ENCODE measurements around the gene UNC13D. TPM values are rescaled to one million over a fixed set of nuclear protein-coding genes. Genes with fewer than 3 reads are reported as not detected.
"Not testable (repeated sequence)": the region's sequence is repeated elsewhere in the genome, so short reads cannot be mapped to it uniquely, and the experiment has no call there.

UNC13D gene
- total RNA-seq, 1 donor from 2014 or later = 4.7 TPM

DNA sequence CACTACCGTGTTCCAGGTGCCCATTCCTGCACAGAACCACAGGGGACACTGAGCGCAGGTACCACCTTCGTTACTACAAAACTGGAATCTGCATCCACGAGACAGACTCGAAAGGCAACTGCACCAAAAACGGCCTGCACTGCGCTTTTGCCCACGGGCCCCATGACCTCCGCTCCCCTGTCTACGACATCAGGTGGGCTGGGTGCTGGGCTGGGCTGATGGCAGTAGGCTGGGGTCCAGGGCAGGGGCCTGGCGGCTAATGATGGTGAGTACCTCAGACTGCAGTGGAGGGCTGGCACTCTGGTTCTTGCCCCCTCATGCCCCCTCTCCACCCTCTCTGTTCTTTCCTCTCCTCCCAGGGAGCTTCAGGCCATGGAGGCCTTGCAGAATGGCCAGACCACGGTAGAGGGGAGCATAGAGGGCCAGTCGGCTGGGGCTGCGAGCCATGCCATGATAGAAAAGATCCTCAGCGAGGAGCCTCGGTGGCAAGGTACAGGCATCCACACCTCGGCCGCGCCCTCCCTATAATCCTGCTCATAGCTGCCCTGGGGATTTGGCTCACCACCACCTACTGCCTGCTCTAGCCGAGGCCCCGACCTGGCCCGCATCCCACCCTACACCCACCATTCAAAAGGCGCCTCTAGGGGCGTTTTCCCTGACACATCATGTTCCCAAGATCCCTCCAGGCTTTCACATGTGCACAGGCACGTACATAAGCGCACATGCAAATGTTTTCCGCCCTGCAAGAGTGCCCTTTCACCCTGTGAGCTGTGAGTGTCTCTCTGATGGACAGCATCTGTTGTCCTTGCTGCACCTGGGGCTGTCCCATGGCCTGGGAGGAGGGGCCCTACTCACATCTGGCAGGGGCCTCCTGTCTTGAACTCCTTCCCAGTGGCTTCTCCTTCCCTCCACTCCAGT, 31.8 kb downstream of the UNC13D start:
- Histone ChIP-seq H3K4me3 (ENCODE audit: low read depth, low read length) (no peak overlapping the region), H3K27me3 (ENCODE audit: control insufficient read depth, insufficient read depth, low read length) (no peaks in the 10 kb centered on the region), H3K36me3 (ENCODE audit: control insufficient read depth, insufficient read depth, low read length) (peaks cover 27% of the 10 kb centered on the region)
- DNase-seq (ENCODE audit: low read depth) (no peak), FAIRE-seq (no peak)
- TF ChIP-seq, protein P1, sequence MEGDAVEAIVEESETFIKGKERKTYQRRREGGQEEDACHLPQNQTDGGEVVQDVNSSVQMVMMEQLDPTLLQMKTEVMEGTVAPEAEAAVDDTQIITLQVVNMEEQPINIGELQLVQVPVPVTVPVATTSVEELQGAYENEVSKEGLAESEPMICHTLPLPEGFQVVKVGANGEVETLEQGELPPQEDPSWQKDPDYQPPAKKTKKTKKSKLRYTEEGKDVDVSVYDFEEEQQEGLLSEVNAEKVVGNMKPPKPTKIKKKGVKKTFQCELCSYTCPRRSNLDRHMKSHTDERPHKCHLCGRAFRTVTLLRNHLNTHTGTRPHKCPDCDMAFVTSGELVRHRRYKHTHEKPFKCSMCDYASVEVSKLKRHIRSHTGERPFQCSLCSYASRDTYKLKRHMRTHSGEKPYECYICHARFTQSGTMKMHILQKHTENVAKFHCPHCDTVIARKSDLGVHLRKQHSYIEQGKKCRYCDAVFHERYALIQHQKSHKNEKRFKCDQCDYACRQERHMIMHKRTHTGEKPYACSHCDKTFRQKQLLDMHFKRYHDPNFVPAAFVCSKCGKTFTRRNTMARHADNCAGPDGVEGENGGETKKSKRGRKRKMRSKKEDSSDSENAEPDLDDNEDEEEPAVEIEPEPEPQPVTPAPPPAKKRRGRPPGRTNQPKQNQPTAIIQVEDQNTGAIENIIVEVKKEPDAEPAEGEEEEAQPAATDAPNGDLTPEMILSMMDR (IDR thresholded peaks at IDR 0.05; ENCODE audit: insufficient read depth, low read length, severe bottlenecking) = no peak

GRCh38 chr17:75811174-75811573, 33.0 kb downstream of the UNC13D start:
- Histone ChIP-seq H3K4me3 (ENCODE audit: low read depth, low read length) (no peak overlapping the region), H3K27me3 (ENCODE audit: control insufficient read depth, insufficient read depth, low read length) (no peaks in the 10 kb centered on the region), H3K36me3 (ENCODE audit: control insufficient read depth, insufficient read depth, low read length) (peaks cover 18% of the 10 kb centered on the region)
- TF ChIP-seq, protein P1 (IDR thresholded peaks at IDR 0.05; ENCODE audit: insufficient read depth, low read length, severe bottlenecking) = no peak
- no peak for FAIRE-seq
- DNase-seq (ENCODE audit: low read depth) = no peak

GRCh38 chr17:75810756-75811155, 33.4 kb downstream of the UNC13D start:
- not testable (repeated sequence) for FAIRE-seq; DNase-seq (ENCODE audit: low read depth); H3K4me3 ChIP-seq (ENCODE audit: low read depth, low read length); H3K27me3 ChIP-seq (ENCODE audit: control insufficient read depth, insufficient read depth, low read length)
- H3K36me3 ChIP-seq (ENCODE audit: control insufficient read depth, insufficient read depth, low read length) = peaks cover 18% of the 10 kb centered on the region

- DNase-seq (ENCODE audit: low read depth) (no peak), FAIRE-seq (no peak)
- TF ChIP-seq, protein P1 (IDR thresholded peaks at IDR 0.05; ENCODE audit: insufficient read depth, low read length, severe bottlenecking) = no peak
- Histone ChIP-seq H3K27me3 (ENCODE audit: control insufficient read depth, insufficient read depth, low read length) (no peaks in the 10 kb centered on the region), H3K36me3 (ENCODE audit: control insufficient read depth, insufficient read depth, low read length) (peaks cover 18% of the 10 kb centered on the region), H3K4me3 (ENCODE audit: low read depth, low read length) (no peak overlapping the region)
Measured at GRCh38 chr17:75810216-75810615, 34.0 kb downstream of the UNC13D start.

GRCh38 chr17:75809631-75810111, 34.5 kb downstream of the UNC13D start:
- DNase-seq (ENCODE audit: low read depth) (no peak), FAIRE-seq (no peak)
- TF ChIP-seq, protein P1 (IDR thresholded peaks at IDR 0.05; ENCODE audit: insufficient read depth, low read length, severe bottlenecking) = no peak
- Histone ChIP-seq H3K4me3 (ENCODE audit: low read depth, low read length) (no peak overlapping the region), H3K27me3 (ENCODE audit: control insufficient read depth, insufficient read depth, low read length) (no peaks in the 10 kb centered on the region), H3K36me3 (ENCODE audit: control insufficient read depth, insufficient read depth, low read length) (peaks cover 16% of the 10 kb centered on the region)

DNA sequence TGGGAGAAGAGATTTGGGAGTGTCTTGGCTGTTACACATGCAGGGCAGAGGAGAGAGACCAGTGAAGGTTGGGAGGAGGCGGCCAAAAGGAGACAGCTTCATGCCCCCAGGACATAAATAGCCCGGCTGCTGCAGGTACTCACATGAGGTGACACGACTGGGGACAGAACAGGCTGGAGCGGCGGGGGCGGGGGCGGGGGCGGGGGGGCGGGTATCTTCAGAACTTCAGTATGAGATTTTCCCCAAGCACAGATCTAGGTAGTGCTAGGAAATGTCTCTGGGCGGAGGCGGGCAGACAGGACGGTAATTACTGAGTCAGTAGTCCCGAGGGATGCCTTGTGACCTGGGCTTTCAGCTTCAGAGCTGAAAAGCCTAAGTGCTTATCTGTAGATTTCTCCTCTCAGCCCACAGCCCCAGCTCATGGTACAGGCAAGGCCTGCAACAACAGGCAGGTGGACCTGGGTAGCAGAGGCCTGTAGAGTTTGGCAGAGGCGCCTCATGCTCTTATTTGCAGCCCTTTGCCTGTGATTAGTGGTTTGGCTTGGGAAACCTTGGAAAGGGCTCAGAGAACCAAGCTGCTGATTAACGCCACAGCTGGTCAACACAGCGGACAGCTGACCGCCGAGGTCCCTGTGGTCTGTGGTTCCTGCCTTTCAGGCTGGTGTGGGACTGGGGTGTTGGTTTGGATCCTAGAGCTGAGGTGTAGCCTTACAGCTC, 35.1 kb downstream of the UNC13D start:
- Histone ChIP-seq H3K36me3 (ENCODE audit: control insufficient read depth, insufficient read depth, low read length) (peaks cover 16% of the 10 kb centered on the region), H3K27me3 (ENCODE audit: control insufficient read depth, insufficient read depth, low read length) (no peaks in the 10 kb centered on the region), H3K4me3 (ENCODE audit: low read depth, low read length) (no peak overlapping the region)
- TF ChIP-seq, protein P1 (IDR thresholded peaks at IDR 0.05; ENCODE audit: insufficient read depth, low read length, severe bottlenecking) = no peak
- DNase-seq (ENCODE audit: low read depth) (no peak), FAIRE-seq (no peak)
